HL-60 (cell line): ENCODE data around the gene RAMP3.

ENCODE experiments used
- DNase-seq, 2 experiments: peaks; one replicate each; pipeline ENCODE4 v3.0.0-alpha.2; 2010 to 2020; ENCODE audit warnings: low read depth in 1 of 2, low spot score in 1 of 2
- H3K27ac ChIP-seq: fragments of 250-450 bp; sonication (Bioruptor Pico); replicated peaks from 2 replicates; pipeline ENCODE4 v1.5.1; 2020; ENCODE audit warnings: mild to moderate bottlenecking, moderate library complexity
- H3K27me3 ChIP-seq: fragments of 250-450 bp; sonication (Bioruptor Pico); 2 replicates; pipeline ENCODE4 v1.5.1; 2021; ENCODE audit warnings: mild to moderate bottlenecking, moderate library complexity; ENCODE audit not compliant: insufficient read depth, poor library complexity, severe bottlenecking
- H3K4me3 ChIP-seq: replicated peaks from 2 replicates; pipeline ENCODE4 v1.5.1; 2011; ENCODE audit warnings: mild to moderate bottlenecking, control low read depth, low read length; ENCODE audit not compliant: insufficient read depth
- CTCF ChIP-seq: IDR thresholded peaks from one replicate; pipeline ENCODE4 v1.5.1; 2011; ENCODE audit warnings: low read length, control low read depth, inconsistent platforms; ENCODE audit not compliant: insufficient read depth
- GABPA ChIP-seq: IDR thresholded peaks from 2 replicates; pipeline ENCODE4 v1.6.1; 2012; ENCODE audit warnings: low read depth
- POLR2AphosphoS5 ChIP-seq: IDR thresholded peaks from 2 replicates; pipeline ENCODE4 v1.6.1; 2012; ENCODE audit warnings: low read depth
- REST ChIP-seq: IDR thresholded peaks from 2 replicates; pipeline ENCODE4 v1.6.1; 2012; ENCODE audit warnings: low read depth; ENCODE audit not compliant: insufficient replicate concordance
- SPI1 ChIP-seq: IDR thresholded peaks from 2 replicates; pipeline ENCODE4 v1.6.1; 2012; ENCODE audit warnings: low read depth, mild to moderate bottlenecking, borderline replicate concordance
- long read RNA-seq: library from polyadenylated mRNA; unstranded; transcript quantifications from one replicate; pipeline ENCODE4 v2.0.0, GENCODE V29; 2020

The RAMP3 gene, protein sequence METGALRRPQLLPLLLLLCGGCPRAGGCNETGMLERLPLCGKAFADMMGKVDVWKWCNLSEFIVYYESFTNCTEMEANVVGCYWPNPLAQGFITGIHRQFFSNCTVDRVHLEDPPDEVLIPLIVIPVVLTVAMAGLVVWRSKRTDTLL
- long read RNA-seq, result 0 reads

DNA sequence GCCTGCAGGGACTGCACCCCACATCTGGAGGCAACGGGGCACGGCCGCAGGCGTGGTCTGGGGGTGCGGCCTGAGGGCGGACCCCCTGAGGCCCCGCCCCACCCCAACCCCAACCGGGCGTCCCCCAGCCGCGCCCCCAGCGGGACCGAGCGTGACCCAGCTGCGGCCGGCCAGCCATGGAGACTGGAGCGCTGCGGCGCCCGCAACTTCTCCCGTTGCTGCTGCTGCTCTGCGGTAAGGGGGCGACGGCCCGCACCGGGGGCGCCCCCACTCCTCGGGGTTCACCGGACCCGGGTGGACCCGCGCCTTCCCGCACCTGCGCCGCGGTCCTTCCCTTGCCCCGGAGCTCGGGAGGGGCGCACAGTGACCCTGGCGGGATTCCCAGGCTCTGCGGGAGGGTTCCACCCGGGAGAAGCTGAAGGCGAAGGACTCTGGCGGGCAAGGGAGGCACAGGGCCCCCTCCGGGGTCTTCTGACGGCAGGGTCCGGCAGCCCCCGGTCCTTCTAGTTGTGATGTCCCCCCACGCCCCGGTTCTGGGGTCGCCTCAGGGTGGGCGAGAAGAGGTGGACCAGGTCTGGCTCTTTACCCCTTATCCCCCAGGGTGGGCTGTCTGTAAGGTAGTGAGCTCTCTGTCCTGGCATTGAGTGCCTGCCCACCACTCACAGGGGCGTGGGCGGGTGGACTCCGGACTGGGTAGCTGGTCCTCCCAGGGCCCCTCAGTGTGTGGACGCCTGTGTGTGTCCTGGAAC, at the start of gene RAMP3:
RAMP3 (plus strand) TSS at position 139 of the 749 bp plus-strand sequence; CDS start at position 177, 38 bp downstream.
- DNase-seq, result no peak
- Histone ChIP-seq H3K27ac (no peak within 1 kb of the TSS), H3K4me3 (no peak within 1 kb of the TSS), H3K27me3 (peaks cover 18% of the 10 kb centered on the region)
- no peak for TF ChIP-seq POLR2AphosphoS5
- no peak for TF ChIP-seq CTCF
- no peak for TF ChIP-seq SPI1
- no peak for TF ChIP-seq GABPA
- TF ChIP-seq REST, result no peak

DNA sequence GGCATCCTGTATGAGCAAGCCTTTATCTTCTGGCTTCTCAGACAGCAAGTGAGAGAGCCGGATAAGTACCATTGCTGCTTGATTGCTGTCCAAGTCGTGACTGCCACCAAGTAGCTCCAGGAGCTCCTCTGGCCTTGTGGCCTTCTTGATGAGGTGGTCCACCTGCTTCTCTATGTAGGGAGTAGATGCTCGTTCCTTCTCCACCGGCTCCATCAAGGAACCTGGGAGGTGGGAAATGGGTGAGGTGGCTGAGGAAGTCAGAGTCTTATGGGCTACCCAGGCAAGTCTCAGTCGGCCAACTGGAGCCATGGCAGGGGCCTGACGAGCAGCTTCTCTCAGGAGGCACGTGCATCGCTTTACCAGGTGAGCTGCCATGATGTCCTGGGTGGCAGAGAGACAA, 48.7 kb upstream of the RAMP3 start:
- Histone ChIP-seq H3K27me3 (no peaks in the 10 kb centered on the region), H3K27ac (no peak overlapping the region), H3K4me3 (peak overlapping the region; percentile 19)
- TF ChIP-seq REST (no peak), GABPA (no peak), CTCF (no peak), POLR2AphosphoS5 (no peak), SPI1 (no peak)
- no peak for DNase-seq

DNA sequence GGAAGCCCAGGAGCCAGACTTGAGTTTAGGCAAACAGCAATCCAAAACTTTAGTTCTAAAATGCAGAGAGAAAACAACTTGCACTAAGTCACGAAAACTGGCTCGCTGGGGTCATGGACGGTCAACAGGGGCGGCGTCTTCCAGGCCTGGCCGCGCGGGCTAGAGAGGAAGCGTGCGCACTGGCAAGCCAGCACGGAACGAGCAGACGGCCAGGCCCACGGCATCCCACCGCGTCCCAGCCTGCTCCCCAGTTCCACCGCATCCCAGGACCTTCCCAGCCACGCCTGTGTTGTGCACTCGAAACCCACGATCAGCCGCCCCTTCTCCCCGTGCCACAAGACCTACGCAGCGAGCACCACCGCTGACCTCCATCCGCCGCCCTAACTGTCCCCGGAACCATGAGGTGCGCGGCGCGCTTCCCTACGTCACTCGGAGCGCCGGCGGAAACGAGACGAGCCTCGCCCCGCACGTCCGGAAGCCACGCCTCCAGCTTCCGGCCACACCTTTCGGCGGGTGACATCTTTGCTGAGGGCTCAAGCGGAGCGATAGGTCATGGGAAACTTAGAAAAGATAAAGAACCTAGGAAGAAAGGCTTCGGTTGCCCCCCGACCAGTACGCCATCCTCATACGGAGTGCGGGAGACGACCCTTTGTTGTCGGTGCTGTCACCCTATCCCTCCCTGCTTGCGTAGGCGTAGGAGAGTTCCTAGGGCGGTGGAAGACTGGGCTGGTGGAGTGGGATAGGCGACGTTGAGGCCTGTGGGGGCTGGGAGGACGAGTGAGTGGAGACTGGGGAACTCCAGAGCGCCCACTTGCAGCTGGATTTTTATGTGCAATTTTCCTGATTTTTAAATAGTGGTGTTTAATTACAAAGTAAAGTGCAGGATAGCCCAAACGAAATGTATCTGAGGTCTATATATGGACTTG, 46.0 kb upstream of the RAMP3 start, which contains the start of gene TBRG4:
TBRG4 (minus strand) TSS at position 400 of the 926 bp plus-strand sequence. CDS start 2,460 bp downstream, outside the sequence.
- peak; percentile 99 for TF ChIP-seq POLR2AphosphoS5
- peak; percentile 15; the same call in 1 of the 2 replicates for TF ChIP-seq SPI1
- TF ChIP-seq CTCF, result peak; percentile 24
- peak; percentile 83 for TF ChIP-seq GABPA
- peak; percentile 70 for TF ChIP-seq REST
- no peaks in the 10 kb centered on the region for H3K27me3 ChIP-seq
- peak within 1 kb of the TSS; percentile 84 for H3K4me3 ChIP-seq
- DNase-seq, result peak; percentile 93 to 95
- H3K27ac ChIP-seq, result peak within 1 kb of the TSS; percentile 89
